Hepatocyte (in vitro differentiated cells): ENCODE results near the gene EHBP1L1. TPM values are rescaled to one million over a fixed set of nuclear protein-coding genes. Genes with fewer than 3 reads are reported as not detected.

Source experiments
- DNase-seq: peaks from one replicate; pipeline ENCODE4 v3.0.0-alpha.2; 2016; ENCODE audit warnings: low spot score
- H2AFZ ChIP-seq: fragments of 200-600 bp; sonication (generic); 2 replicates; pipeline ENCODE4 v1.6.0; 2016; ENCODE audit warnings: antibody characterized with exemption, mild to moderate bottlenecking
- H3K27ac ChIP-seq: fragments of 200-600 bp; sonication (generic); 2 replicates; pipeline ENCODE4 v1.5.1; 2016; ENCODE audit warnings: mild to moderate bottlenecking
- H3K27me3 ChIP-seq: fragments of 200-600 bp; sonication (generic); 2 replicates; pipeline ENCODE4 v1.6.1; 2016
- H3K36me3 ChIP-seq: fragments of 200-600 bp; sonication (generic); replicated peaks from 2 replicates; pipeline ENCODE4 v1.5.1; 2016; ENCODE audit warnings: low read depth; ENCODE audit not compliant: insufficient read depth
- H3K4me1 ChIP-seq: fragments of 200-600 bp; sonication (generic); 2 replicates; pipeline ENCODE4 v1.5.1; 2016; ENCODE audit warnings: mild to moderate bottlenecking, moderate library complexity; ENCODE audit not compliant: insufficient read depth
- H3K4me2 ChIP-seq: fragments of 200-600 bp; sonication (generic); 2 replicates; pipeline ENCODE4 v1.6.0; 2016
- H3K4me3 ChIP-seq: fragments of 200-600 bp; sonication (generic); 2 replicates; pipeline ENCODE4 v1.5.1; 2016; ENCODE audit warnings: mild to moderate bottlenecking
- H3K79me2 ChIP-seq: fragments of 200-600 bp; sonication (generic); 2 replicates; pipeline ENCODE4 v1.6.0; 2017; ENCODE audit warnings: mild to moderate bottlenecking
- H3K9me2 ChIP-seq: fragments of 200-600 bp; sonication (generic); replicated peaks from 2 replicates; pipeline ENCODE4 v1.6.0; 2017; ENCODE audit warnings: mild to moderate bottlenecking; ENCODE audit not compliant: insufficient read depth
- H3K9me3 ChIP-seq: fragments of 200-600 bp; sonication (generic); 2 replicates; pipeline ENCODE4 v1.5.1; 2016; ENCODE audit warnings: low read depth, mild to moderate bottlenecking
- H4K20me1 ChIP-seq: fragments of 200-600 bp; sonication (generic); 2 replicates; pipeline ENCODE4 v1.6.0; 2016; ENCODE audit warnings: mild to moderate bottlenecking; ENCODE audit not compliant: insufficient read depth, poor library complexity, severe bottlenecking
- EZH2 ChIP-seq: fragments of 200-600 bp; sonication (generic); IDR thresholded peaks from 2 replicates; pipeline ENCODE4 v1.6.1; 2016; ENCODE audit warnings: antibody characterized with exemption, mild to moderate bottlenecking, borderline replicate concordance
- EZH2phosphoT487 ChIP-seq: fragments of 200-600 bp; sonication (generic); IDR thresholded peaks from one replicate; pipeline ENCODE4 v1.6.1; 2018; ENCODE audit warnings: antibody characterized with exemption, mild to moderate bottlenecking, low read depth, moderate library complexity; ENCODE audit not compliant: unreplicated experiment, severe bottlenecking
- WGBS: methylation state at CpG from one replicate; pipeline ENCODE4 v1.1.6; 2016; ENCODE audit warnings: low lambda C conversion rate; ENCODE audit errors: missing lambda C conversion rate; 5-methylcytosine and 5-hydroxymethylcytosine counted together
- polyA plus RNA-seq: library from polyadenylated mRNA; unstranded; fragments of >200 nt; fragmentation: Nextera tagmentation; extraction: Ambion mirVana; gene quantifications from 2 replicates; pipeline ENCODE4 v1.2.1, GENCODE V29; 2016
- total RNA-seq: library from RNA; depleted of rRNA; stranded (reverse); fragments of >200 nt; gene quantifications from 2 replicates; pipeline ENCODE4 v1.2.3, GENCODE V29; 2014
- TF ChIP-seq, protein P1 (sequence below): fragments of 200-600 bp; sonication (generic); IDR thresholded peaks from 2 replicates; pipeline ENCODE4 v1.5.1; 2016; ENCODE audit warnings: antibody characterized with exemption, mild to moderate bottlenecking; ENCODE audit not compliant: poor library complexity

Gene EHBP1L1
- total and polyA plus RNA-seq, 2 experiments from 2014 or later: 12.5 to 20.9 TPM

DNA sequence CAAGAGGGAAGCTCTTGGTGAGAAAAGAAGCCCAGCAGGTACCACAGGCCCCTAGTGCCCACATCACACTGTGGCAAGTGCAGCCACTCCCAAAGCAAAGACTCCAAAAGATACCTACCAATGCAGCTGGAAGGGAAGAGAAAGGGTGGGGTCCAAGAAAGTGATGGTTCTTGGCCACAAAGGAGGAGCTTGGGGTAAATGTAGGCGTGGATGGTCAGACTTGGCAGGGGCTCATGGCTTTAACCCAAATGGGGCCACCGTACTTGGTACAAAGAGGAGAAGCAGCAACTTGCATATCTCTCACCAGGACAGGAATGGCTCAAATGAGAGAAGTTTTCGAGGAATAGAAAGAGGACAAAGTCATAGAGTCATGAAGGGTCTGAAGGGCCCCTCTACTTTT is 33.4 kb downstream of the EHBP1L1 start:
- peaks cover 56% of the 10 kb centered on the region for H4K20me1 ChIP-seq
- no peak overlapping the region for H2AFZ ChIP-seq
- no peak overlapping the region for H3K27ac ChIP-seq
- 93% methylated on average over 3 of the region's 3 CpGs for WGBS
- no peak overlapping the region for H3K4me2 ChIP-seq
- H3K36me3 ChIP-seq: no peaks in the 10 kb centered on the region
- peaks cover 30% of the 10 kb centered on the region for H3K4me1 ChIP-seq
- no peaks in the 10 kb centered on the region for H3K9me3 ChIP-seq
- H3K4me3 ChIP-seq: no peak overlapping the region
- TF ChIP-seq EZH2 (no peak), EZH2phosphoT487 (no peak)
- TF ChIP-seq, protein P1, sequence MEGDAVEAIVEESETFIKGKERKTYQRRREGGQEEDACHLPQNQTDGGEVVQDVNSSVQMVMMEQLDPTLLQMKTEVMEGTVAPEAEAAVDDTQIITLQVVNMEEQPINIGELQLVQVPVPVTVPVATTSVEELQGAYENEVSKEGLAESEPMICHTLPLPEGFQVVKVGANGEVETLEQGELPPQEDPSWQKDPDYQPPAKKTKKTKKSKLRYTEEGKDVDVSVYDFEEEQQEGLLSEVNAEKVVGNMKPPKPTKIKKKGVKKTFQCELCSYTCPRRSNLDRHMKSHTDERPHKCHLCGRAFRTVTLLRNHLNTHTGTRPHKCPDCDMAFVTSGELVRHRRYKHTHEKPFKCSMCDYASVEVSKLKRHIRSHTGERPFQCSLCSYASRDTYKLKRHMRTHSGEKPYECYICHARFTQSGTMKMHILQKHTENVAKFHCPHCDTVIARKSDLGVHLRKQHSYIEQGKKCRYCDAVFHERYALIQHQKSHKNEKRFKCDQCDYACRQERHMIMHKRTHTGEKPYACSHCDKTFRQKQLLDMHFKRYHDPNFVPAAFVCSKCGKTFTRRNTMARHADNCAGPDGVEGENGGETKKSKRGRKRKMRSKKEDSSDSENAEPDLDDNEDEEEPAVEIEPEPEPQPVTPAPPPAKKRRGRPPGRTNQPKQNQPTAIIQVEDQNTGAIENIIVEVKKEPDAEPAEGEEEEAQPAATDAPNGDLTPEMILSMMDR: no peak
- no peak for DNase-seq
- no peaks in the 10 kb centered on the region for H3K9me2 ChIP-seq
- no peaks in the 10 kb centered on the region for H3K27me3 ChIP-seq
- H3K79me2 ChIP-seq: peaks cover 53% of the 10 kb centered on the region

DNA sequence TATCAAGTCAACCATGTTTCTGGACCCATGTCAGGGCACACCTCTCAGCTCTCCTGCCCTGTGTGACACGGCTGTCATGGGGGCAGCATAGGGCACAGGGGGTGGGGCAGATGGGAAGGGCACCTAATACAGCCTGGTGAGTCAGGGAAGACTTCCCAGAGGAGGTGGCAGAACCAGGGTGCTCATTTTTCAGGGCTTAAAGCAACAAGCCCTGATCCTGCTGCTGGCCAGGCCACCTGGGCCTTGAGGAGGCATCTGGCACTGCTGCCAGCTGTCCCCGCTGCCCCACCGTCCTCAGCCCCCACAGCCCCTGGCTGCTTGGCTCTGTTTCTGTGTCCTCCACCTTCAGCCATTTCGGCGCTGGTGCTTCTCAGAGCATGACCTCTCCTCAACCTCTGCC is 33.8 kb downstream of the EHBP1L1 start:
- H3K4me1 ChIP-seq: peaks cover 30% of the 10 kb centered on the region
- H3K36me3 ChIP-seq: no peaks in the 10 kb centered on the region
- no peak for DNase-seq
- H3K4me2 ChIP-seq: no peak overlapping the region
- WGBS: 95% methylated on average over 3 of the region's 5 CpGs
- H3K4me3 ChIP-seq: no peak overlapping the region
- H3K79me2 ChIP-seq: peaks cover 56% of the 10 kb centered on the region
- no peak overlapping the region for H3K27ac ChIP-seq
- no peak overlapping the region for H2AFZ ChIP-seq
- no peaks in the 10 kb centered on the region for H3K9me2 ChIP-seq
- peaks cover 56% of the 10 kb centered on the region for H4K20me1 ChIP-seq
- H3K27me3 ChIP-seq: no peaks in the 10 kb centered on the region
- H3K9me3 ChIP-seq: no peaks in the 10 kb centered on the region
- TF ChIP-seq, protein P1: no peak
- TF ChIP-seq EZH2phosphoT487 (no peak), EZH2 (no peak)

GRCh38 chr11:65610404-65610803 is 34.6 kb downstream of the EHBP1L1 start:
- no peak overlapping the region for H2AFZ ChIP-seq
- peaks cover 57% of the 10 kb centered on the region for H3K79me2 ChIP-seq
- no peak overlapping the region for H3K4me2 ChIP-seq
- peaks cover 56% of the 10 kb centered on the region for H4K20me1 ChIP-seq
- H3K27me3 ChIP-seq: no peaks in the 10 kb centered on the region
- no peak overlapping the region for H3K4me3 ChIP-seq
- no peaks in the 10 kb centered on the region for H3K9me3 ChIP-seq
- no peak overlapping the region for H3K27ac ChIP-seq
- no peak for DNase-seq
- peaks cover 30% of the 10 kb centered on the region for H3K4me1 ChIP-seq
- H3K36me3 ChIP-seq: no peaks in the 10 kb centered on the region
- TF ChIP-seq, protein P1: no peak
- no peak for TF ChIP-seq EZH2
- TF ChIP-seq EZH2phosphoT487: no peak
- WGBS: 84% methylated on average over 6 of the region's 6 CpGs
- no peaks in the 10 kb centered on the region for H3K9me2 ChIP-seq
